ENCODE results near the gene TBC1D1. TPM values are rescaled to one million over a fixed set of nuclear protein-coding genes. Genes with fewer than 3 reads are reported as not detected.
A peak's percentile ranks its signal among the peaks of the same experiment; 100 is the strongest.

The TBC1D1 gene
- total RNA-seq, 1 donor from 2014 or later, result 78.9 TPM

DNA sequence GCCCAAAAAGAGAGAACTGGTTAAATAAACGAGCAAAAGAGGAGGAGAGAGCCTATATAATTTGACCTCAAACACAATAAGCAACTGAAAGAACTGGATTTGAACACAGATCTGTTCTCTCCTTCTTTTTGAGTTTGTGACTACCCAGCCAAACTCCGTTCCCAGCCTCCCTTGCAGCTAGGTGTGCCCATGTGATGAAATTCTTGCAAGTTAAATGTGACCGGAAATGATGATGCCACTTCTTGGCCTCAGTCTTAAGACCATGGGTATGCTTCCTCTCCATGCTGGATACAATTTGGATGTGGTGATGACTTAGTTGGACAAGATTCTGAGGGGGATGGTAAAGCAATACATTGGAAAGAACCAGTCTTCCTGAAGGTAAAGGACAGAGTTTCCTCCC, 273.5 kb downstream of the TBC1D1 start:
- no peaks in the 10 kb centered on the region for H3K36me3 Mint-ChIP-seq
- peaks cover 11% of the 10 kb centered on the region for H3K9me3 Mint-ChIP-seq
- H3K4me1 Mint-ChIP-seq, result peaks cover 28% of the 10 kb centered on the region
- no peaks in the 10 kb centered on the region for H3K27me3 Mint-ChIP-seq (ENCODE audit: low read depth)
- no peak for DNase-seq (ENCODE audit: low spot score in 2 of 2, unreplicated experiment in 2 of 2)
- H3K4me3 Mint-ChIP-seq, result no peak overlapping the region
- no peak for TF ChIP-seq CTCF (IDR thresholded peaks at IDR 0.05; ENCODE audit: unreplicated experiment)
- no peak overlapping the region for H3K27ac Mint-ChIP-seq

GRCh38 chr4:38166082-38166481, 275.2 kb downstream of the TBC1D1 start:
- no peak for DNase-seq (ENCODE audit: low spot score in 2 of 2, unreplicated experiment in 2 of 2)
- H3K27me3 Mint-ChIP-seq (ENCODE audit: low read depth), result no peaks in the 10 kb centered on the region

GRCh38 chr4:38166768-38167167, 275.9 kb downstream of the TBC1D1 start:
- no peaks in the 10 kb centered on the region for H3K27me3 Mint-ChIP-seq (ENCODE audit: low read depth)
- H3K4me1 Mint-ChIP-seq, result peaks cover 26% of the 10 kb centered on the region
- peak overlapping the region; percentile 7 for H3K27ac Mint-ChIP-seq
- H3K4me3 Mint-ChIP-seq, result no peak overlapping the region
- H3K36me3 Mint-ChIP-seq, result no peaks in the 10 kb centered on the region
- H3K9me3 Mint-ChIP-seq, result peaks cover 11% of the 10 kb centered on the region
- no peak for TF ChIP-seq CTCF (IDR thresholded peaks at IDR 0.05; ENCODE audit: unreplicated experiment)
- no peak for DNase-seq (ENCODE audit: low spot score in 2 of 2, unreplicated experiment in 2 of 2)

More at GRCh38 chr4:38166082-38166481, 275.2 kb downstream of the TBC1D1 start:
- peaks cover 11% of the 10 kb centered on the region for H3K9me3 Mint-ChIP-seq
- no peaks in the 10 kb centered on the region for H3K36me3 Mint-ChIP-seq
- H3K4me1 Mint-ChIP-seq, result peaks cover 30% of the 10 kb centered on the region
- H3K4me3 Mint-ChIP-seq, result no peak overlapping the region
- H3K27ac Mint-ChIP-seq, result no peak overlapping the region
- TF ChIP-seq CTCF (IDR thresholded peaks at IDR 0.05; ENCODE audit: unreplicated experiment), result no peak

GRCh38 chr4:38167973-38168372, 277.1 kb downstream of the TBC1D1 start:
- Mint-ChIP-seq H3K27ac (no peak overlapping the region), H3K9me3 (peaks cover 11% of the 10 kb centered on the region), H3K36me3 (no peaks in the 10 kb centered on the region), H3K27me3 (ENCODE audit: low read depth) (no peaks in the 10 kb centered on the region), H3K4me3 (no peak overlapping the region), H3K4me1 (peaks cover 16% of the 10 kb centered on the region)
- TF ChIP-seq CTCF (IDR thresholded peaks at IDR 0.05; ENCODE audit: unreplicated experiment), result no peak
- no peak for DNase-seq (ENCODE audit: low spot score in 2 of 2, unreplicated experiment in 2 of 2)

GRCh38 chr4:38169524-38169923, 278.6 kb downstream of the TBC1D1 start:
- H3K27me3 Mint-ChIP-seq (ENCODE audit: low read depth), result no peaks in the 10 kb centered on the region
- TF ChIP-seq CTCF (IDR thresholded peaks at IDR 0.05; ENCODE audit: unreplicated experiment), result no peak
- H3K9me3 Mint-ChIP-seq, result peaks cover 5% of the 10 kb centered on the region

More at GRCh38 chr4:38169524-38169923, 278.6 kb downstream of the TBC1D1 start:
- Mint-ChIP-seq H3K4me1 (peaks cover 20% of the 10 kb centered on the region), H3K4me3 (no peak overlapping the region), H3K27ac (no peak overlapping the region), H3K36me3 (no peaks in the 10 kb centered on the region)
- no peak for DNase-seq (ENCODE audit: low spot score in 2 of 2, unreplicated experiment in 2 of 2)

All from mesothelial cell of epicardium (in vitro differentiated cells).